Measurements from ENCODE around the gene COL4A6.

GRCh38 chrX:108168961-108169740, 269.1 kb downstream of the COL4A6 start:
- no peak for TF ChIP-seq CTCF (IDR thresholded peaks at IDR 0.05 in 8 of 11, conservative IDR thresholded peaks at IDR 0.05 in 3 of 11)
- no peak for TF ChIP-seq POLR2A (IDR thresholded peaks at IDR 0.05)
- TF ChIP-seq POLR2AphosphoS5 (IDR thresholded peaks at IDR 0.05) = no peak
